ENCODE measurements around the gene EXOC5.

- TF ChIP-seq EZH2 (IDR thresholded peaks at IDR 0.05): no peak
- TF ChIP-seq CTCF (IDR thresholded peaks at IDR 0.05): no peak
- peak; percentile 63 for TF ChIP-seq EZH2phosphoT487 (IDR thresholded peaks at IDR 0.05)
These were observed 98.8 kb downstream of the EXOC5 start for GRCh38 chr14:57169901-57170300.

All from neural progenitor cell (in vitro differentiated cells).